Measurements from ENCODE around the gene FXR2. TPM values are rescaled to one million over a fixed set of nuclear protein-coding genes. Genes with fewer than 3 reads are reported as not detected.

The FXR2 gene
- total and polyA plus RNA-seq, 10 of the 15 experiments (the other 5 are each of a cell fraction or from before 2014, with no cell fraction given): 1.6 to 33.3 (median 22.0) TPM

DNA sequence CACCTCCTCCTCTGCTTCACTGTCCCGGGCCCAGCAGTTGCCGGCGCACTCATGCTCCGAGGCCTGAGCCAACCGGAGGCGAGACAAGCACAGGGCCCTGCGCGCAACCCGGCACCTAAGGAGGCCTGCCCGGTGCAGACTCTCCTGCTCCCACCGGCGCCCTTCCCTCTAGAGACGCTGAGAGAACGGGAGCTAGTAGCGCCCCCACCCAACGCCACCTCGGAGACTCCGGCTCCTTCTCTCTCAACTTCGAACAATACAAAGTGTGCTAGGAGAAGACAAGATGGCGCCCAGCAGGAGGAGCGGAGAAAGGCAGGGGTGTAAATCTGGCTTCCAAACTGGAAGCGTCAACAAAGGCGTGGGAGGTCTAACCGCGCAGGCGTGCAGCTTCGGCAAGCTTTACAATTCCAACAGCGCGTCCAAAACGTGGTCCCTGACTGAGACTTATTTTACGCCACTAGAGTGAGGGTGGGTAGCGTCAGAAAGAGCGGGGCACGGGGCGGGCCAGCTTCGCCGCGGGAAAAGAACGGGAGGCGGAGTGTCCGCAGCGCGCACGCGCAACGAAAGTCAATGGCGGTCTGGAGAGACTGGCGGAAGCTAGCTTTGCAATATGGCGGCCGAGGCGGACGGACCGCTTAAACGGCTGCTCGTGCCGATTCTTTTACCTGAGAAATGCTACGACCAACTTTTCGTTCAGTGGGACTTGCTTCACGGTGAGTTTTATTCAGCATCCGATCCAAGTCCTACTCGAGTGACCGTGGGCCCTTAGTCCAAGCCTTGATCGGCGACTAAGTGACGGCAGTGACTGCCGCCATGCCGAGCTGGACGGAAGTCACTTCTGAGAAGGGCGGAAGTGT lies 31.2 kb downstream of the FXR2 start, which contains the start of gene MPDU1 (continued):
- TF ChIP-seq, protein P1, sequence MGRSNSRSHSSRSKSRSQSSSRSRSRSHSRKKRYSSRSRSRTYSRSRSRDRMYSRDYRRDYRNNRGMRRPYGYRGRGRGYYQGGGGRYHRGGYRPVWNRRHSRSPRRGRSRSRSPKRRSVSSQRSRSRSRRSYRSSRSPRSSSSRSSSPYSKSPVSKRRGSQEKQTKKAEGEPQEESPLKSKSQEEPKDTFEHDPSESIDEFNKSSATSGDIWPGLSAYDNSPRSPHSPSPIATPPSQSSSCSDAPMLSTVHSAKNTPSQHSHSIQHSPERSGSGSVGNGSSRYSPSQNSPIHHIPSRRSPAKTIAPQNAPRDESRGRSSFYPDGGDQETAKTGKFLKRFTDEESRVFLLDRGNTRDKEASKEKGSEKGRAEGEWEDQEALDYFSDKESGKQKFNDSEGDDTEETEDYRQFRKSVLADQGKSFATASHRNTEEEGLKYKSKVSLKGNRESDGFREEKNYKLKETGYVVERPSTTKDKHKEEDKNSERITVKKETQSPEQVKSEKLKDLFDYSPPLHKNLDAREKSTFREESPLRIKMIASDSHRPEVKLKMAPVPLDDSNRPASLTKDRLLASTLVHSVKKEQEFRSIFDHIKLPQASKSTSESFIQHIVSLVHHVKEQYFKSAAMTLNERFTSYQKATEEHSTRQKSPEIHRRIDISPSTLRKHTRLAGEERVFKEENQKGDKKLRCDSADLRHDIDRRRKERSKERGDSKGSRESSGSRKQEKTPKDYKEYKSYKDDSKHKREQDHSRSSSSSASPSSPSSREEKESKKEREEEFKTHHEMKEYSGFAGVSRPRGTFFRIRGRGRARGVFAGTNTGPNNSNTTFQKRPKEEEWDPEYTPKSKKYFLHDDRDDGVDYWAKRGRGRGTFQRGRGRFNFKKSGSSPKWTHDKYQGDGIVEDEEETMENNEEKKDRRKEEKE (IDR thresholded peaks at IDR 0.05): no peak
- TF ChIP-seq ASH2L (IDR thresholded peaks at IDR 0.05; ENCODE audit: borderline replicate concordance, low read depth) (no peak), MTA2 (IDR thresholded peaks at IDR 0.05; ENCODE audit: low read depth) (no peak; the same call in 1 of the 2 replicates), ETV6 (conservative IDR thresholded peaks at IDR 0.05 in 1 of 2, IDR thresholded peaks at IDR 0.05 in 1 of 2; ENCODE audit: borderline replicate concordance in 1 of 2, low read depth in 1 of 2) (peak in 1 of 2 experiments; percentile 15; a peak in 1 of 4 replicates), NR2C1 (IDR thresholded peaks at IDR 0.05) (peak; percentile 87), NRF1 (conservative IDR thresholded peaks at IDR 0.05; ENCODE audit: low read depth, low read length) (peak; percentile 85), CHD1 (IDR thresholded peaks at IDR 0.05; ENCODE audit: low read depth, low read length) (0 out of 2 replicates have a peak, but pooled peaks have one; percentile 63), NFYB (IDR thresholded peaks at IDR 0.05; ENCODE audit: insufficient read depth, low read depth, low read length) (no peak), BACH1 (IDR thresholded peaks at IDR 0.05; ENCODE audit: borderline replicate concordance) (peak; percentile 37)
